ENCODE data around the gene GALNT9. TPM values are rescaled to one million over a fixed set of nuclear protein-coding genes. Genes with fewer than 3 reads are reported as not detected.

GALNT9 gene
- total RNA-seq, 4 donors from 2014 or later: 0.17 to 0.58 (median 0.46) TPM

DNA sequence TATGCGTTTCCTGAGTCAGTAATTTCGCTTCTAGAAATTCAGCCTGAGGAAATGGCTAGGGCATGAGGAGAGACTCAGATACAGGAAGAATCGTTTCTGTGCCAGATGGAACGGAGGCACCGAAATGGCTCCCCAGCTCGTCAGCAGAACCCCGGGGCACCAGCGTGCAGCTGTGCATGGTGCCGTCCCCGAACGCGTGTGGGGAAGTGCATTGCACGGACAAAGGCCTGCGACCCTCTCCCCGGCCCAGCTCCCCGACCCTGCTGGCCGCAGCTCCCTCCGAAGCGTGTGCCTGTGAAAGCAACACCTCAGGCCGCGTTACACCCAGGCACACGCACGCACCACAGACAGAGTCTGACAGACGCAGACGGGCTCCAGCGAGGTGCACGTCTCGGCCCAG lies 102.3 kb downstream of the GALNT9 start:
- WGBS: 77% methylated on average over 28 of the region's 28 CpGs
- Histone ChIP-seq H3K36me3 (no peaks in the 10 kb centered on the region), H3K9me3 (no peaks in the 10 kb centered on the region), H3K27me3 (peaks cover 0 to 72% (median 13%) of the 10 kb centered on the region in 4 donors), H3K27ac (replicated peaks in 1 of 4) (no peak overlapping the region), H3K4me1 (peaks cover 0 to 4% (median 0%) of the 10 kb centered on the region in 4 donors), H3K4me3 (no peak overlapping the region)
- intact Hi-C loops (cut with DNase I): no loop called here
- DNase-seq (ENCODE audit: extremely low spot score): no peak
- TF ChIP-seq, protein P1, sequence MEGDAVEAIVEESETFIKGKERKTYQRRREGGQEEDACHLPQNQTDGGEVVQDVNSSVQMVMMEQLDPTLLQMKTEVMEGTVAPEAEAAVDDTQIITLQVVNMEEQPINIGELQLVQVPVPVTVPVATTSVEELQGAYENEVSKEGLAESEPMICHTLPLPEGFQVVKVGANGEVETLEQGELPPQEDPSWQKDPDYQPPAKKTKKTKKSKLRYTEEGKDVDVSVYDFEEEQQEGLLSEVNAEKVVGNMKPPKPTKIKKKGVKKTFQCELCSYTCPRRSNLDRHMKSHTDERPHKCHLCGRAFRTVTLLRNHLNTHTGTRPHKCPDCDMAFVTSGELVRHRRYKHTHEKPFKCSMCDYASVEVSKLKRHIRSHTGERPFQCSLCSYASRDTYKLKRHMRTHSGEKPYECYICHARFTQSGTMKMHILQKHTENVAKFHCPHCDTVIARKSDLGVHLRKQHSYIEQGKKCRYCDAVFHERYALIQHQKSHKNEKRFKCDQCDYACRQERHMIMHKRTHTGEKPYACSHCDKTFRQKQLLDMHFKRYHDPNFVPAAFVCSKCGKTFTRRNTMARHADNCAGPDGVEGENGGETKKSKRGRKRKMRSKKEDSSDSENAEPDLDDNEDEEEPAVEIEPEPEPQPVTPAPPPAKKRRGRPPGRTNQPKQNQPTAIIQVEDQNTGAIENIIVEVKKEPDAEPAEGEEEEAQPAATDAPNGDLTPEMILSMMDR (IDR thresholded peaks at IDR 0.05): no peak
- TF ChIP-seq POLR2AphosphoS5 (IDR thresholded peaks at IDR 0.05) (no peak), POLR2A (IDR thresholded peaks at IDR 0.05; ENCODE audit: low read depth) (no peak), EP300 (IDR thresholded peaks at IDR 0.05) (no peak)

DNA sequence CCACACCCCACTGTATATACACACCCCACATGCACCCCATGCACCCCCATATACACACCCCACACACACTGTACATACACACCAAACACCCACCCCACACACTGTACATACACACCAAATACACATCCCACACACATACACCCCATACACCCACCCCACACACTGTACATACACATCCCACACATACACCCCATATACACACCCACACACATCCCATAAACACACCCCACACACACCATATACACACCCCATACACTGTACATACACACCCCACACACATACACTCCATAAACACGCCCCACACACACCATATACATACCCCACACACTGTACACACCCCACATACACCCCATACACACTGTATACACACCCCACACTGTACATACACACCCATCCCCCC lies 102.8 kb downstream of the GALNT9 start:
- H3K36me3 ChIP-seq: no peaks in the 10 kb centered on the region
- H3K27ac ChIP-seq (replicated peaks in 1 of 4): no peak overlapping the region
- H3K27me3 ChIP-seq: peaks cover 0 to 74% (median 13%) of the 10 kb centered on the region in 4 donors
- TF ChIP-seq EP300 (IDR thresholded peaks at IDR 0.05) (no peak), POLR2A (IDR thresholded peaks at IDR 0.05; ENCODE audit: low read depth) (no peak), POLR2AphosphoS5 (IDR thresholded peaks at IDR 0.05) (no peak)
- TF ChIP-seq, protein P1 (IDR thresholded peaks at IDR 0.05): no peak
- no peak overlapping the region for H3K4me3 ChIP-seq
- DNase-seq (ENCODE audit: extremely low spot score): no peak
- 85% methylated on average over 1 of the region's 1 CpG for WGBS
- no peaks in the 10 kb centered on the region for H3K9me3 ChIP-seq
- H3K4me1 ChIP-seq: peaks cover 0 to 4% (median 0%) of the 10 kb centered on the region in 4 donors
- intact Hi-C loops (cut with DNase I): no loop called here

DNA sequence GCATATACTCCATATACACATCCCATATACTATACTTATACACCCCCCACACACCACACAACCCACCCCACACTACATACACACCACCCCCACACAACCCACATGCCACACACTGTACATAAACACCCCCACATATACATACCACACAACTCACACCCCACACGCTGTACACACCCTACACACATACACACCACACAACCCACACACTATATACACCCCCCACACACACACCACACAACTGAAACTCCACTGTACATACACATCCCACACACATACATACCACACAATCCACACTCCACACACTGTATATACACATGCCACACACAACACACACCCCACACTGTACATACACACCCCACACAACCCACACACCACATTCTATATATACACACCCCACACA lies 104.2 kb downstream of the GALNT9 start:
- no peaks in the 10 kb centered on the region for H3K36me3 ChIP-seq
- DNase-seq (ENCODE audit: extremely low spot score): no peak
- no peak overlapping the region for H3K27ac ChIP-seq (replicated peaks in 1 of 4)
- TF ChIP-seq, protein P1 (IDR thresholded peaks at IDR 0.05): no peak
- TF ChIP-seq EP300 (IDR thresholded peaks at IDR 0.05) (no peak), POLR2A (IDR thresholded peaks at IDR 0.05; ENCODE audit: low read depth) (no peak)
- WGBS: 93% methylated on average over 1 of the region's 1 CpG
- no peak overlapping the region for H3K4me3 ChIP-seq
- intact Hi-C loops (cut with DNase I): no loop called here
- H3K4me1 ChIP-seq: peaks cover 0 to 4% (median 0%) of the 10 kb centered on the region in 4 donors
- H3K9me3 ChIP-seq: peaks cover 0 to 3% (median 0%) of the 10 kb centered on the region in 4 donors
- peaks cover 0 to 78% (median 13%) of the 10 kb centered on the region in 4 donors for H3K27me3 ChIP-seq

DNA sequence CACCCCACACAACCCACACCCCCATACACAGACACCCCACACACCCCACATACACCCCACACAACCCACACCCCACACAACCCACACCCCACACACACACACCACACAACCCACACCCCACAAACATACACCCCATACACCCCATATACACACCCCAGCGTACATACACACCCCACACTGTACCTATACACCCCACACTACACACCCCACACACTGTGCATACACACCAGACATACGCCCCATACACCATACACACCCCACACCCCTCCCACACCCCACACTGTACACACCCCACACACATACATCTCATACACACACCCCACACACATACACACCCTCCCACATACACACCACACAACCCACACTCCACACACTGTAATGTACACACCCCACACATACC lies 104.9 kb downstream of the GALNT9 start:
- peaks cover 0 to 4% (median 0%) of the 10 kb centered on the region in 4 donors for H3K9me3 ChIP-seq
- H3K27ac ChIP-seq (replicated peaks in 1 of 4): no peak overlapping the region
- no peak for DNase-seq (ENCODE audit: extremely low spot score)
- 70% methylated on average over 2 of the region's 2 CpGs for WGBS
- H3K4me3 ChIP-seq: no peak overlapping the region
- intact Hi-C loops (cut with DNase I): no loop called here
- H3K36me3 ChIP-seq: no peaks in the 10 kb centered on the region
- TF ChIP-seq, protein P1 (IDR thresholded peaks at IDR 0.05): no peak
- TF ChIP-seq EP300 (IDR thresholded peaks at IDR 0.05): no peak
- TF ChIP-seq POLR2A (IDR thresholded peaks at IDR 0.05; ENCODE audit: low read depth): no peak
- TF ChIP-seq POLR2AphosphoS5 (IDR thresholded peaks at IDR 0.05): no peak
- H3K27me3 ChIP-seq: peaks cover 0 to 78% (median 13%) of the 10 kb centered on the region in 4 donors
- peaks cover 0 to 4% (median 0%) of the 10 kb centered on the region in 4 donors for H3K4me1 ChIP-seq

DNA sequence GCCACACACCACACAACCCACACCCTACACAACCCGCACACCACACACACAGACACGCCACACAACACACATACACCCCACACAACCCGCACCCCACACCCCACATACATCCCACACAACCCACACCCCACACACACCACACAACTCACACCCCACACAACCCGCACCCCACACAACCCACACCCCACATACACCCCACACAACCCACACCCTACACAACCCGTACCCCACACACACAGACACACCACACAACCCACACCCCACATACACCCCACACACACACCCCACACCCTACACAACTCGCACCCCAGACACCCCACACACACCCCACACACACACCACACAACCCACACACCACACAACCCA lies 106.6 kb downstream of the GALNT9 start:
- Histone ChIP-seq H3K9me3 (peaks cover 0 to 4% (median 0%) of the 10 kb centered on the region in 4 donors), H3K4me3 (no peak overlapping the region), H3K27ac (replicated peaks in 1 of 4) (no peak overlapping the region), H3K4me1 (peaks cover 0 to 4% (median 0%) of the 10 kb centered on the region in 4 donors), H3K27me3 (peaks cover 0 to 78% (median 8%) of the 10 kb centered on the region in 4 donors), H3K36me3 (no peaks in the 10 kb centered on the region)
- no peak for DNase-seq (ENCODE audit: extremely low spot score)
- intact Hi-C loops (cut with DNase I): no loop called here
- TF ChIP-seq POLR2A (IDR thresholded peaks at IDR 0.05; ENCODE audit: low read depth) (no peak), EP300 (IDR thresholded peaks at IDR 0.05) (no peak), POLR2AphosphoS5 (IDR thresholded peaks at IDR 0.05) (no peak)
- TF ChIP-seq, protein P1 (IDR thresholded peaks at IDR 0.05): no peak
- WGBS: 89% methylated on average over 6 of the region's 6 CpGs
